ENCODE data around the gene CCDC187. TPM values are rescaled to one million over a fixed set of nuclear protein-coding genes. Genes with fewer than 3 reads are reported as not detected.

The CCDC187 gene
- total RNA-seq, 2 donors from 2014 or later, result not detected

DNA sequence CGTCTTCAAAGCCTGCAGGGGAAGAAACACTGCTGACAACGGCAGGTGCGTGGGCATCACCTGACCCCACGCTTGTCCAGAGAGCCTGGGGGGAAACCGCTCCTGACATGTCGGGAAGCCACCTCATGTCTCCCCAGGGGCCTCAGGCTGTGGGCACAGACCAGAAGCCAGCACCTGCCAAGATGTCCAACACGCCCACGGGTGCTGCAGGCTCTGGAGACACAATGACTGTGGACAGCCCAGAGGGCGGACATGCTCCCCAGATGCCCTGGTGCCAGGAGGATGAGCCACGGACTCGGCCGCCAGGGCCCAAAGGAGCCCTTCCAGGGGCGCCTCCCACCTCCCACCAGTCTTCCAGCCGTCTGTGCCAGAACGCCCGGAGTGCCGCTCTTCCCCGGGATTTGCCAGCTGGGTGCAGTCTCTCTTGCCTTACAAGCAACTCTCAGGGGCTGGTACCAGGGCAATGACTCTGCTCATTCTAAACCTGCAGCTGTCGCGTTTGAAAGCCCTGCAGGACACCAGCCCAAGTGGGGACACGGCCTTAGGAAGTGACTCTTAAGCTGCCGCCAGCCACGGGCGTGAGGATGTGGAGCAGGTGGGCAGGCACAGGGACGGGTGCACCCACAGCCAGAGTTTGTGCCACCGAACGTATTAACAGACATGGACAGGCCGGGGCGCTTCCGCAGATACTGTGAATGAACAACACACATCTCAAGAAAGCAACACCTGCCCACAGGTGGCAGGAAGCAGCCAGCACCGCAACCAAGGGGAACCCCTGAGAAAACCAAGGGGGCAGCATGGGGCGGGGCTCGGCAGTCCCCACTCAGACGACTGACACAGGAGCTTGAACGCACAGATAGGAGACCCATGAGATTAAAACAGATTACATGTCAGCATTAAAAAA lies 92.2 kb downstream of the CCDC187 start:
- ATAC-seq, result no peak
- DNase-seq, result no peak
- intact Hi-C loops (cut with DNase I), result no loop called here

GRCh38 chr9:136211006-136211405 lies 92.9 kb downstream of the CCDC187 start:
- DNase-seq (no peak), ATAC-seq (no peak)
- intact Hi-C loops (cut with DNase I), result no loop called here

DNA sequence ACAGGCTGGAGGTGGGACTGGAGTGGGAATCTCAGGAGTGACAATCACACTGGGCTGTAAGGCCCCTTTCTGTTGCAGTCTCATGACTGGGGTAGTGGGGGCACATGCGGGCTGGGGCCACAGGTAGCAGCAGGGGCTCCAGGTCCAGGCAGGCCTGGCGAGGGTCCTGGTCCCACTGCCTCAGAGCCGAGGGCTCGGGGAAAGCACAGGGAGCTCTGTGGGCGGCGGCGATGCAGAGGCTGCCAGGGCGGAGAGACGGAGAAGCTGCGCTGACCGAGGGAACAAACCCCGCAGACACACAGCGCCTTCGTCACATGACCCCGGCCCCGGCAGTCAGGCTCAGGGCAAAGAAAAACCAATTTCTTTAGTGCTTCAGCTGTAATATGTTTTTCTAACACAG lies 93.6 kb downstream of the CCDC187 start:
- DNase-seq, result no peak
- no peak for ATAC-seq
- intact Hi-C loops (cut with DNase I), result no loop called here

- ATAC-seq (no peak), DNase-seq (no peak)
- intact Hi-C loops (cut with DNase I), result no loop called here
These were observed 94.1 kb downstream of the CCDC187 start for GRCh38 chr9:136209786-136210185.

DNA sequence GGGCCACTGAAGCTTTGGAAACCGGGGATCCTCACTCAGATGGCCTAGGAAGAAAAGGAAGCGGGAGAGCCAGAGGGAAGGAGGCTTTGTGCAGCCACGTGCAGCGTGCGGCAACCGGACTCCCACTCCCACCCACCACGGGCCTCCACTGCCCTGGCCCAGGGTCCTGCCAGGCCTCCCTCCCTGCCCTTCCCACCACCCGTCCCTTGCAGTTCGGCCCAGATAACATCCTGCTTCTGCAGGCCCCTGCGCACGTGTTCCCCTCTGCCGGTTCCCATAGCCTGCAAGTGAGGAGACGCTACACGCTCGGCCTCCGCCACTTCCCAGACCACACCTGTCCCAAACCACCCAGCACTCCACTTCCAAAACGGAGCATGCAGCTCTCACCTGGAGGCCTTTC lies 94.7 kb downstream of the CCDC187 start:
- ATAC-seq (no peak), DNase-seq (no peak)
- intact Hi-C loops (cut with DNase I), result no loop called here

GRCh38 chr9:136208675-136209074 lies 95.2 kb downstream of the CCDC187 start:
- no peak for ATAC-seq
- no peak for DNase-seq
- intact Hi-C loops (cut with DNase I), result no loop called here

GRCh38 chr9:136207616-136208015 lies 96.3 kb downstream of the CCDC187 start:
- DNase-seq (no peak), ATAC-seq (no peak)

DNA sequence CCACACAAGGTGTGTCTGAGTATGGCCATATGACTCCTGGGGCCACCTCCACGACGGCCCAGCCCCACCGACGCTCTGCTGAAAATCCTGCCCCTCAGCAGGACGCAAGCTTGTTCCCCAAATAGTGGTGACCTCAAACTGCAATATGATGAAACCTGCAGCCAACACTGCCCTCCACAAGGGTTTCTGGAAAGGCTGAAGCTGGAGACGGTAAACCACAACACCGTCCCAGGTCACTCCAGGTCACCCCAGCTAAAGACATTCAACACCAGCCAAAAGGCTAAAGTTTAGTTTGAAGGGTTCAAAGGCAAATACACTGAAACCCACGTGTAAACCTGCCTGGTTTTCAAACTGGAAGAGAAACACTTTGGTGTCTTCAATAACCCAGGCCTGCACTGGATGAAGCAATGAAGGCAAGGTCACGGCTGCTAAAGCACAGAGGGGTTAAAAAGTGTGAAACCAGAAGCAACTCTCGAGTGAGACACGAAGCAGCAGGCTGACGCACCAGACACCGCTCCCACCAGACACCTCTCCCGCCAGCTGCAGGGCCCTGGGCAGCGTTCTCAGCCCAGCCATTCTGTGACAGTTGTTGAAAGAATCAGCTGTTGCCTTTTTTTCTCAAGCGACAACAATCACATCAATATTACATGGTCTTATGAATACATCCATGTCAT lies 97.2 kb downstream of the CCDC187 start:
- ATAC-seq (no peak), DNase-seq (no peak)
- intact Hi-C loops (cut with DNase I), result no loop called here

More at GRCh38 chr9:136207616-136208015, 96.3 kb downstream of the CCDC187 start:
- intact Hi-C loops (cut with DNase I), result no loop called here

GRCh38 chr9:136205707-136205992 lies 98.2 kb downstream of the CCDC187 start:
- intact Hi-C loops (cut with DNase I), result no loop called here
- no peak for ATAC-seq
- no peak for DNase-seq

DNA sequence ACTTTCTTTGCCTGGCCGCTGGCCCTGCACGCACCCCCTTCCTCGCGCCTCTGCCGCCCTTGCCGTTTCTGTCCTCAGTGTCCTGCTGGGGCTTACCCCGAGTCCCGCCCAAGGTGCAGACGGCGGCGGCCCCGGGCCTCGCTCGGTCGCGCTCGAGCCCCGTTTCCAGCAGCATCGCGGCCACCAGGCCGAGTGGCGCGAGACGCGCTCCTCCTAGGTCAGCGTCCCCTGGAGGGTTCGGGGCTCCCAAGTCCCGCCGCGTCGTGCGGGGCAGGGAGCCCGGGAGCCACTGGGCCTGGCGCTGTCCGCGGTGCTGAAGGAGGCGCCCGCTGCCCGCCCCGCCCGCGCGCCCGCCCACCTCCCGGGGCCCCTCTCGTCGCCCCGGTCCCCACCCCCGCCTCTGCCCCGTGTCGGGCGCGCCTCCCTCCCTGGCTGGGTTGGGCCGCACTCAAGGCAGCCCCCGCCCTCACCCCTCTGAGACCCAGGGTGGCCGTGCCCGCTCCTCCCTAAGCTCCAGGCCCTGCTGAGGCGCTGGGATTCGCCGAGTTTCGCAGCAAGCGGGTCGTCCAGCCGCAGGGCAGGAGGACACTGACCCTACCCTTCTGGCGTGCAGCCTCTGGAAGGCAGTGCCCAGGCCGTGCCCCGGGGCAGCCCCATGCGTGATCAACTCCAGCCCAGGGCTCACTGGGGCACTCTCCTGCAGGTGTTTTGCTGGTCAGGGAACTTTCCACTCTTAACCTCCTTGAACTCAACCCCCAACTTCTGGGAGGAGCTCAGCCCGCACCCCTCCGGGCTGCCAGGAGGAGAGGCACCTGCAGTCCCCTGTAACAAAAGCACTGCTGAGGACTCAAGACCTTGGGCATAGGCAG lies 98.8 kb downstream of the CCDC187 start, which contains the start of gene LHX3:
LHX3 (minus strand) TSS at position 291 of the 869 bp plus-strand sequence; CDS start at position 175, 116 bp downstream.
- ATAC-seq, result peak; percentile 56 to 75
- no peak for DNase-seq
- intact Hi-C loops (cut with DNase I), result no loop called here

DNA sequence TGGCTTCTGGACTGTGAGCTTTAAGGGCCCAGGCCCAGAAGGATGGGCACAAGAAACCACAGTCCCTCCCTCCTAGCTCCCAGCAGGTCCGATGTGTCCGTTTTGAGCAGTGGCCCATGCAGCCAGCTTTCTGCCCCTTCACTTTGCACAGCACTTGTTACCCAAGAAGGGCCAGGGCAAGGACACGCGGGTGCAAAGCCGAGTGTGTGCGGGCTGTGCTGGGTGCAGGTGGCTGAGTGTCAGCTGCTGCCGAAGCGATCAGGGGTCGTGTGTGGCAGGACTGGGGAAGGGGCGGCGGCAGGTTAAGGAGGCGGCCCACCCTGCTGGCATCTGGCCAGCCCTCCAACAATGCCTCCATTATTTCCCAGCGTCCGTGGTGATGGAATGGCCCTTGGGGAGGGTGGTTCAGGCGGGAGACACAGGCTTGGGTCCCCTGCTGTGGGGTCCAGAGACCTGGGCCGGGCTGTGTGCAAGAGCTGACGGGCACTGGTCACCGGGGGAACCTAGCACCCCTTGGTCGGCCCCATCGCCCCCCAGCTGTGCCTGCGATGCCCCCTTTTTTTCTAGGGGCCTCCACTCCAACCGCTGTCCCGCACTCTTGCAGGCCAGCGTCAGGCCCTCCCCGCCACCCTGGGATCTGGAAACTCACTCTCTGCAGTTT lies 99.6 kb downstream of the CCDC187 start:
- DNase-seq (no peak), ATAC-seq (no peak)
- intact Hi-C loops (cut with DNase I), result no loop called here

- ATAC-seq, result no peak
- no peak for DNase-seq
- intact Hi-C loops (cut with DNase I), result no loop called here
These were observed 100.3 kb downstream of the CCDC187 start for GRCh38 chr9:136203408-136204144.

DNA sequence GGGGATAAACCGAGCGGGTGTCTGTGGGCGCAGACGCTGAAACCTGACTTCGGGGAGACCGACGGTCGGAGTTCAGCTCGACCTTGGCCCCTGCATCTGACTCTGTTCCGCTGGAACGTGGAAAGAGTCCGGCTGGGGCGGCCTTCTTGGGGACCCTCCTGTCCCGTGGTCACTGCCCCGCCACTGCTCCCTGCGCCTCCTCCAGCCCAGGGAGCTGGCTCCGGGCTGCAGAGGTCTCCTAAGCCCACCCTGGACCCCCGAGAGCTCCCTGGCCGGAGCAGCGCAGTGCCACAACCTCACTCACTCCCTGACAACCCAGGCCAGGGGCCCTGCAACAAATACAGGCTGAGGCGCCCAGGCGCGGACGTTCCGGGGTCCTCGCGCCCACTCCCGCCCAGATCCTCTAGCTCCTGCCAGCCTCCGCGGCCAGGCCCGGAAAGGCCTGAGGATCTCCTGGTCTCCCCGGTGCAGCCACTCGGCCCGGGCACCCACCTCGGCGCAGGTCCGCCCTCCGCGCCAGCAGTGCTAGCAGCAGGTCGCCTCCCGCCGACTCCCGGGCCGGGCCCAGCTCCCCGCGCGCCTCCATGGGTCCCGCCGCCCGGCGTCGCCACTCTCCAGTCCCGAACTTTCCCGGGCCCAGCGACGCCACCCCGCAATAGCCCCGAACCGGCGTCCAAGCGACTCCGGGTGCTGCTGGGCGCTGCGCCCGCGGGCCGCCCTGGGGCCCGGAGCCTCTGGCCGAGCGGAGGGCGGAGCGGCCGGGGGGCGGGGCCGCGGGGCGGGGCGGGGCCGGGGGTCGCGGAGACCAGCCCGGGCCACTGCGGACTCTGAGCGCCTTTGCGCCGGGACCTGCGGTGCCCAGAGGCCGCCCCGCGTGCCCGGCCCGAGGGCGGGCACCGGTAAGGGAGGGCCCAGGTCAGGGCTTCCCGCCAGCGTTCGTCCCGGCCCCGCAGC lies 101.2 kb downstream of the CCDC187 start:
- ATAC-seq (no peak), DNase-seq (no peak)
- intact Hi-C loops (cut with DNase I), result no loop called here

DNA sequence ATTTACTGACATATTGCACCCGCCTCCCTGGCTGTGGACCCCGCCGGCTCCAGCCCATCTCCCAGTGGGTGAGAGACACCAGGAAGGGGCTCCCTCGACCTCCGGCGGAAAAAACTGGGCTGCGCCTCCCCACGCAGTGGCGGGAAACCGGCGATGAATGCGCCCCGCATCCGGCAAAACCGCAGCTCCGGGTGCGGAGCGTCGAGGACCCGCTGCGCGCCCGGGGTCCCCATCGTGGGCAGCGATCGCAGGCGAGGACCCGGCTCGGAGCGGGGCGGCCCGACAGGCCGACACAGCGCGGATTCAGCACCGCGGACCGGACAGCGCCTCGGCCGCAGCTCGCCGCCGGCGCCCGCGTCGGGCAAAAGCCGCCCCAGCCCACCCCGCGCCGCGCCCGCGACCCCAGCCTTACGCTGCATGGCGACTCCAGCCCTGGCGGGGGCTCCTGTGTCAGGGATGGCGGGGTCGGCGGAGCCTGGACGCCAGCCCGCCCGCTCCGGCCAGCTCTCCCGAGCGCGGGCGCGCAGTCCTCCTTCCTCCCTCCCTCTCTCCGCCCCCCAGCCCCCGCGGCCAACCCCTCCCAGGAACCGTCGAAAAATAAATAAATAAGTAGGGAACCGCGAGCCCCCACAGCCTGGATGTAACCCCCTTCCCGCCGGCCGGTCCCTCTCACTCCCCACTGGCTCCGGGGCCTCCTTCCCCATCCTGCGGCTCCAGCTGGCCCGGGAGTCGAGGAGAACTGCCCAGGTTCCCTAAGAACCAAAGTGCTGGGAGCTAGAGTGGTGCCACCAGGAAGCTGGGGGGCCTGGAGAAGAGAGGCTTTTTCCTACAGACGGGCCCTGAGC lies 102.1 kb downstream of the CCDC187 start:
- no peak for DNase-seq
- intact Hi-C loops (cut with DNase I), result no loop called here
- peak; percentile 32 to 58 for ATAC-seq

DNA sequence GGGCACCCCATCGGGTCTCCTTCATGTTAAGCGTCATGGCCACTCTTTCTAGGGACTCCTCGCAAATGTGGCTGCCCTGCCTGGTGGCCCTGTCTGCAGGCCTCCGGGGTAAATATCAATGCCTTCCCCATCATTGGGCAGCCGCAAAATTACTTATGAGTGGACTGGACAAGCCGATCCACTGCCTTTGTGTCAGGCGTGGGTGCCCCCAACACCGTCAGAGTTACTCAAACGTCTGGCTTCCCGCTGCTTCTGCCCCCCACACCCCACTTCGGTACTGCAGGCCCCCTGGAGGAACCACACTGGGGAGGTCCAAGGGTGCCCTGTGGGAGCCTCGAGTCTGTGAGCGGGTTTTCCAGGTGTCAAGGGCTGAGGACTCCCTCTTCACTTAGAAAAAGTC lies 102.7 kb downstream of the CCDC187 start:
- intact Hi-C loops (cut with DNase I), result no loop called here
- ATAC-seq (no peak), DNase-seq (no peak)

DNA sequence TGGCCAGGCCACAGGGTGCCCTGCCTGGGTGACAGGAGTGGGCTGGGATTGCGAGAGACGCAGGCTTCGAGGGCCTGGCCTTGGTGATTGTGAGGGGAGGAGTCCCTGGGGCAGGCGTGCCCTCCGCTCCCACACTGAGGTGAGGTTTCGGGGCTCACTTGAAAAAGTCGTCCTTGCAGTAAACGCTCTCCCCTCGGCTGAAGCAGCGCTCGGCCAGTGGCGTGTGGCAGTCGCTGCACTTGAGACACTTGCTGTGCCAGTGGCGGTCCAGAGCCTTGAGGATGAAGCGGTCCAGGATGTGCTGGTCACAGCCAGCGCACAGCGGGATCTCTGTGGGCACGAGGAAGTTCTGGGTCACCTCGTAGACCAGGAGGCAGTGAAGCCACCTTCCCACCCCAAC lies 103.5 kb downstream of the CCDC187 start:
- intact Hi-C loops (cut with DNase I), result no loop called here
- no peak for ATAC-seq
- DNase-seq, result no peak

Measured in left cardiac atrium (tissue), 4 donors.